ENCODE data around the gene PSMD5. TPM values are rescaled to one million over a fixed set of nuclear protein-coding genes. Genes with fewer than 3 reads are reported as not detected.

The PSMD5 gene
- total RNA-seq, 2 donors from 2014 or later: 33.2 to 60.2 TPM

DNA sequence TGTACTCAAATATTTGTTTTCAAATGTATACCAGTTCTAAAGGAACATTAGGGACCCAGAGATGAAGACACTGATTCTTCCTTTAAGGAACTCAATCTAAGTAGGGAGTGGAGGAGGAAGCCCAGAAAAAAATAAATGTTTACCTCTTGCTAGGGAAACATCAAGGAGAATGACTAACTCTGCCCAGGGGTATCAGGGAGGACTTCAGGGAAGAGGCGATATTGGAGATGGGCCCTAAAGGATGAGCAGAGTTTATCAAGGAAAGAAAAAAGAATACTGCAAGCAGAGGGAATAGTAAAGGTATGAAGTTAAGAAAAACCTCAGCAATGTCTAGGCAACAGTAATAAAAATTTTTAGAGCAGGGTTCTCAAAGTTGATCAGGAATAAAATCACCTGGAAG, 65.9 kb downstream of the PSMD5 start:
- no peaks in the 10 kb centered on the region for H3K36me3 ChIP-seq
- no peaks in the 10 kb centered on the region for H3K27me3 ChIP-seq
- H3K9me3 ChIP-seq: no peaks in the 10 kb centered on the region
- DNase-seq: no peak
- no peak overlapping the region for H3K4me3 ChIP-seq
- H3K9ac ChIP-seq (ENCODE audit: low read depth in 2 of 2, low read length in 2 of 2): no peak overlapping the region
- no peaks in the 10 kb centered on the region for H3K4me1 ChIP-seq
- TF ChIP-seq, protein P1, sequence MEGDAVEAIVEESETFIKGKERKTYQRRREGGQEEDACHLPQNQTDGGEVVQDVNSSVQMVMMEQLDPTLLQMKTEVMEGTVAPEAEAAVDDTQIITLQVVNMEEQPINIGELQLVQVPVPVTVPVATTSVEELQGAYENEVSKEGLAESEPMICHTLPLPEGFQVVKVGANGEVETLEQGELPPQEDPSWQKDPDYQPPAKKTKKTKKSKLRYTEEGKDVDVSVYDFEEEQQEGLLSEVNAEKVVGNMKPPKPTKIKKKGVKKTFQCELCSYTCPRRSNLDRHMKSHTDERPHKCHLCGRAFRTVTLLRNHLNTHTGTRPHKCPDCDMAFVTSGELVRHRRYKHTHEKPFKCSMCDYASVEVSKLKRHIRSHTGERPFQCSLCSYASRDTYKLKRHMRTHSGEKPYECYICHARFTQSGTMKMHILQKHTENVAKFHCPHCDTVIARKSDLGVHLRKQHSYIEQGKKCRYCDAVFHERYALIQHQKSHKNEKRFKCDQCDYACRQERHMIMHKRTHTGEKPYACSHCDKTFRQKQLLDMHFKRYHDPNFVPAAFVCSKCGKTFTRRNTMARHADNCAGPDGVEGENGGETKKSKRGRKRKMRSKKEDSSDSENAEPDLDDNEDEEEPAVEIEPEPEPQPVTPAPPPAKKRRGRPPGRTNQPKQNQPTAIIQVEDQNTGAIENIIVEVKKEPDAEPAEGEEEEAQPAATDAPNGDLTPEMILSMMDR (IDR thresholded peaks at IDR 0.05): no peak
- no peak overlapping the region for H3K27ac ChIP-seq
- intact Hi-C loops (cut with DNase I): no loop called here

DNA sequence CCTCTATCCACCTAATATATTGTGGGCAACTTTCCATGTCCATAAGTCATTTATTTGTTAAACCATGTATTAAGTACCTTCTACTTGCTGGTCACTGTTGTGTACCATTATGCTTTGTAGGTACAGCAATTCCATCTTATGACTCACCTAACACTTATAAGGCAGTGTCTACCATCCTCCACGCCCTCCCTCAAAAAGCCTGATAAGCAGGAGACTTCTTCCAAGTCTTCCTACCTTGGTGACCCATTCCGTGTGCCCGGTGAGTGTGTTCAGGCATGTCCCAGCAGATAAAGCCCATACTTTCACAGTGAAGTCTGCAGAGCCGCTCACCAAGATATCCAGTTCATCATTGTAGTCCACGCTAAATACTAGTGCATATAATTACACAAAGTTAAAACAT, 66.9 kb downstream of the PSMD5 start:
- H3K27me3 ChIP-seq: no peaks in the 10 kb centered on the region
- no peaks in the 10 kb centered on the region for H3K4me1 ChIP-seq
- no peak overlapping the region for H3K9ac ChIP-seq (ENCODE audit: low read depth in 2 of 2, low read length in 2 of 2)
- TF ChIP-seq, protein P1 (IDR thresholded peaks at IDR 0.05): no peak
- no peak overlapping the region for H3K4me3 ChIP-seq
- no peaks in the 10 kb centered on the region for H3K9me3 ChIP-seq
- H3K27ac ChIP-seq: no peak overlapping the region
- H3K36me3 ChIP-seq: no peaks in the 10 kb centered on the region
- no peak for DNase-seq
- intact Hi-C loops (cut with DNase I): no loop called here

DNA sequence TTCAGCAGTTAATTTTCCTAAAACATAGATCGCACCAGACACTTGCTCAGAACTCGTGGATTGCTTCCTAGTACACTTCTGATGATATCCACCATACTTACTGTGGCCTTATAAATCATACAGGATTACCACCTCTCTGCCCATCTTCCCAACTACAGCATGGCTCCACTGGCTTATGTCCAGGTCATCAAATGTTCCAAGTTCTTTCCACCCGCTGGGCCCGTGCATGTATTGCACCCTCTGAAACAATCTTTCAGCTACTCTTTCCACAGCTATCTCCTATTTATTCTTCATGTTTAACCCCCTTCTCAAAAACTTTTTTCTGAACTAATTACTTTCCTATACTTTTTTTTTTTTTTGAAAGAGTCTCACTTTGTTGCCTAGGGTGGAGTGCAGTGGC, 68.0 kb downstream of the PSMD5 start:
- Histone ChIP-seq H3K9ac (ENCODE audit: low read depth in 2 of 2, low read length in 2 of 2) (no peak overlapping the region), H3K4me1 (no peaks in the 10 kb centered on the region), H3K9me3 (no peaks in the 10 kb centered on the region), H3K27ac (no peak overlapping the region), H3K27me3 (no peaks in the 10 kb centered on the region), H3K4me3 (no peak overlapping the region), H3K36me3 (no peaks in the 10 kb centered on the region)
- intact Hi-C loops (cut with DNase I): loop anchor here (5.0 kb wide), 1 partner anchor 163 kb away; no protein-coding TSS in a partner anchor
- no peak for DNase-seq
- TF ChIP-seq, protein P1 (IDR thresholded peaks at IDR 0.05): no peak

DNA sequence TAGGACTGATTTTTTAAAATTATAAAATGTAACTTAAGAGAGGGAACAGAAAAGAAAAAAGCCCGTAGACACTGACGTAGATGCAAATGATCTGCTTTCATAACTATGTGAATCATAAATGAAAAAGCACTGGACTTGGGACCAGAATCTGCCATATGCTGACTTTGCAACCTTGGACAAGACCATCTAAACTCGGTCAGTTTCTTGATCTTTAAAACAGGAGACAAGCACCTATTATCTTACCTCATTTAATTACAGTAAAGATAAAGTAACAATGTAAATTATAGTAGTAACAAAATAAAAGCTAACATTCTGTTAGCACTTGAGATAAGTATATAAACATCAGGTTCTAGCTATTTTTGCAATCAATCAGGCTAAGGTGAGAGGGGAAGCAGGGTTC, 69.5 kb downstream of the PSMD5 start:
- Histone ChIP-seq H3K4me3 (no peak overlapping the region), H3K9ac (ENCODE audit: low read depth in 2 of 2, low read length in 2 of 2) (no peak overlapping the region), H3K4me1 (no peaks in the 10 kb centered on the region), H3K27me3 (no peaks in the 10 kb centered on the region), H3K9me3 (no peaks in the 10 kb centered on the region), H3K27ac (no peak overlapping the region), H3K36me3 (no peaks in the 10 kb centered on the region)
- DNase-seq: no peak
- intact Hi-C loops (cut with DNase I): loop anchor here (5.0 kb wide), 1 partner anchor 164 kb away; no protein-coding TSS in a partner anchor
- TF ChIP-seq, protein P1 (IDR thresholded peaks at IDR 0.05): no peak

DNA sequence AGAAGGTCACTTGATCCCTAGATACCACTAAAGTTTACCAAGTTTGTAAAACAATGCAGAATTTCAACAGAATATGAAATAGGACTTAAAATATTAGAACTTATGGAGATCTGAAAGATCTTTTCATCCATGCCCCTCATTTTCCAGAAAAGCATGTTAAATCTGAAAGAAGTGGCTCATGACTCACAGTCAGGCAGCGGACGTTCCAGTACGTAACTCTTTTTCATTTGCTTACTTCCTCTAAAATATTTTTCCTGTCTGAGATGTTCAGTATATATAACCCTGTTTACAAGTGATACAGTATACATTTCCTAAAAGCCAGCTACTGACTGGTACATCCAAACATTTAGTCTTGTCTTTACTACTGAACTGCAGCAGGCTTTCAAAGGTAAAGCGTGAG, 71.8 kb downstream of the PSMD5 start:
- H3K27ac ChIP-seq: no peak overlapping the region
- no peak overlapping the region for H3K4me3 ChIP-seq
- no peak overlapping the region for H3K9ac ChIP-seq (ENCODE audit: low read depth in 2 of 2, low read length in 2 of 2)
- TF ChIP-seq, protein P1 (IDR thresholded peaks at IDR 0.05): no peak
- H3K36me3 ChIP-seq: no peaks in the 10 kb centered on the region
- no peak for DNase-seq
- intact Hi-C loops (cut with DNase I): loop anchor here (5.0 kb wide), 1 partner anchor 166 kb away; no protein-coding TSS in a partner anchor
- no peaks in the 10 kb centered on the region for H3K4me1 ChIP-seq
- no peaks in the 10 kb centered on the region for H3K27me3 ChIP-seq
- H3K9me3 ChIP-seq: no peaks in the 10 kb centered on the region

All from colonic mucosa (tissue), 4 donors.